HG03439 (cell line): ENCODE data around the gene EPOP.

Experiments
- ATAC-seq: cut with Tn5 transposase; IDR thresholded peaks from one replicate; pipeline ENCODE4 v1.9.1; 2021; ENCODE audit warnings: mild to moderate bottlenecking, moderate library complexity; ENCODE audit not compliant: unreplicated experiment

The EPOP gene

GRCh38 chr17:38674014-38674748 is 576 bp downstream of the EPOP start:
- peak; percentile 20 for ATAC-seq

- peak; percentile 6 for ATAC-seq
Measured at GRCh38 chr17:38673707-38674013, 1.1 kb downstream of the EPOP start.

- no peak for ATAC-seq
Measured at GRCh38 chr17:38672788-38673706, 1.7 kb downstream of the EPOP start.

- ATAC-seq, result no peak
Measured at GRCh38 chr17:38671939-38672720, 2.6 kb downstream of the EPOP start.

- ATAC-seq, result no peak
Measured at GRCh38 chr17:38669520-38669919, 5.2 kb downstream of the EPOP start.

- ATAC-seq, result no peak
Measured at GRCh38 chr17:38667787-38668122, 7.0 kb downstream of the EPOP start.

GRCh38 chr17:38667099-38667786 is 7.5 kb downstream of the EPOP start:
- no peak for ATAC-seq

- ATAC-seq, result no peak
Measured at GRCh38 chr17:38663964-38664644, 10.7 kb downstream of the EPOP start.

GRCh38 chr17:38663125-38663751 is 11.5 kb downstream of the EPOP start:
- no peak for ATAC-seq

GRCh38 chr17:38660097-38661025 is 14.4 kb downstream of the EPOP start:
- no peak for ATAC-seq

GRCh38 chr17:38659415-38659814 is 15.3 kb downstream of the EPOP start:
- no peak for ATAC-seq

- no peak for ATAC-seq
Measured at GRCh38 chr17:38658741-38659345, 15.9 kb downstream of the EPOP start.

GRCh38 chr17:38657824-38658740 is 16.7 kb downstream of the EPOP start:
- no peak for ATAC-seq

GRCh38 chr17:38656959-38657823 is 17.6 kb downstream of the EPOP start:
- ATAC-seq, result no peak

GRCh38 chr17:38654411-38655398 is 20.1 kb downstream of the EPOP start:
- ATAC-seq, result no peak
